HG03064 (cell line): ENCODE results near the gene CPXM2.

Experiments used
- ATAC-seq: cut with Tn5 transposase; IDR thresholded peaks from one replicate; pipeline ENCODE4 v1.9.1; 2021; ENCODE audit warnings: low read depth; ENCODE audit not compliant: unreplicated experiment

CPXM2 gene

GRCh38 chr10:123804716-123805115 lies 86.9 kb downstream of the CPXM2 start:
- no peak for ATAC-seq

GRCh38 chr10:123800821-123801220 lies 90.8 kb downstream of the CPXM2 start:
- no peak for ATAC-seq

GRCh38 chr10:123800289-123800688 lies 91.3 kb downstream of the CPXM2 start:
- ATAC-seq, result no peak

DNA sequence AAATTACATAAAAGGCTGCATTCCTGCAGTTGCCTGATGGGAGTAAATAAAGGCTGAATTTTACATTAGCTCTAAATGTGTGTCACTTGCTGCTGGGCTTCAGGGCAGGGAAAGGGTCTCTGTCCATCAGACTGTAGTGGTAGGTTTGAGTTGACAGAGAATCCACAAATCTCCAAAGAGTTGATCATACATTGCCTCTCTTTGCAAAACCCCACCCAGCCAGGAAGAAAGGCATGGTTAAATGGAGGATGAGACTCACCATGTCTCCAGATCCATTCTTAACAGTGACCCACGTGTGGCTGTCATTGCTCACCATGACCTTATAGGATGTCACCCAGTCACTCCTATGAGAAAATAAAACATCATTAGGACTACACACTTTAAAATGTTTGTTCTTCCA lies 92.8 kb downstream of the CPXM2 start:
- no peak for ATAC-seq

DNA sequence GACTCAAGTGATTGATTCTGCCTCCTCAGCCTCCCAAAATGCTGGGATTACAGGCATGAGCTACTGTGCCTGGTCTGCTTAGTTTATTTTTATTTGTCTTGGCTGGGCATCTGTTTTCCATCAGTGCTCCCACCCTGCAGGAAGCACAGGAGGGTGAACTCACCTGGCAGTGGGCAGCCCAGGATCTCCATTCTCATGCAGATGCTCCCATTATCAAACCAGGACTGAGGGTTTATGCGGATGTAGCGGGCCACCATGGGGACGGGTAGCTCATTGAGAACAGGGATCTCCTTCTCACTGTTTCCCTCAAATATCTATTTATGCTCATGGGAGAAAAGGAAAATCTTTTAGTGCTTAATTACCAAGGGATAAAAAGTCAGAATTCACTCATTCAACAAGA lies 93.8 kb downstream of the CPXM2 start:
- ATAC-seq, result no peak

- ATAC-seq, result no peak
Observed at GRCh38 chr10:123796736-123797135, 94.9 kb downstream of the CPXM2 start.

- no peak for ATAC-seq
Observed at GRCh38 chr10:123795846-123796590, 95.6 kb downstream of the CPXM2 start.

- no peak for ATAC-seq
Observed at GRCh38 chr10:123795196-123795780, 96.3 kb downstream of the CPXM2 start.

- ATAC-seq, result no peak
Observed at GRCh38 chr10:123792248-123792978, 99.2 kb downstream of the CPXM2 start.

GRCh38 chr10:123790132-123790885 lies 101.3 kb downstream of the CPXM2 start:
- no peak for ATAC-seq

DNA sequence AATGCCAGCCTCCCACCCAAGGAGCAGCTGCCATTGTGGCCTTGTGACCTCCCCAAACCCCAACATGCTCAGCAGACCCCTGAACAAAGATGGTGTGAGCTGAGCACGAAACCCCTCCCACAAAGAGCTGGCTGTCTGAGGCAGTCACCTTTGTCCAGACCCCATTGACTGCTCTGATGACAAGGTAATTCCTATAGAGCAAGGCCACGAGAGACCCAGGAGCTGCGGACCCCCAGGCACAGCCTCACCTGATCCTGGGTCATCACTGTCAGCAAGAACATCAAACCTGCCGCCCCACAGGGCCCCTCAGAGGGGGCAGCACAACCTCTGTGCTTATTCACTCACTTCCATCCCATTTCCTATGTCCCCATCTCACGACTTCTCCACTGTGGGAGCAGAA lies 102.6 kb downstream of the CPXM2 start:
- ATAC-seq, result no peak

GRCh38 chr10:123787566-123787965 lies 104.0 kb downstream of the CPXM2 start:
- no peak for ATAC-seq

- no peak for ATAC-seq
Observed at GRCh38 chr10:123786896-123787295, 104.7 kb downstream of the CPXM2 start.

GRCh38 chr10:123786306-123786705 lies 105.3 kb downstream of the CPXM2 start:
- no peak for ATAC-seq

GRCh38 chr10:123784646-123785045 lies 107.0 kb downstream of the CPXM2 start:
- no peak for ATAC-seq

- no peak for ATAC-seq
Observed at GRCh38 chr10:123784216-123784615, 107.4 kb downstream of the CPXM2 start.

- ATAC-seq, result no peak
Observed at GRCh38 chr10:123783296-123783695, 108.3 kb downstream of the CPXM2 start.

GRCh38 chr10:123782549-123782948 lies 109.1 kb downstream of the CPXM2 start:
- ATAC-seq, result no peak

GRCh38 chr10:123781956-123782500 lies 109.6 kb downstream of the CPXM2 start:
- no peak for ATAC-seq

DNA sequence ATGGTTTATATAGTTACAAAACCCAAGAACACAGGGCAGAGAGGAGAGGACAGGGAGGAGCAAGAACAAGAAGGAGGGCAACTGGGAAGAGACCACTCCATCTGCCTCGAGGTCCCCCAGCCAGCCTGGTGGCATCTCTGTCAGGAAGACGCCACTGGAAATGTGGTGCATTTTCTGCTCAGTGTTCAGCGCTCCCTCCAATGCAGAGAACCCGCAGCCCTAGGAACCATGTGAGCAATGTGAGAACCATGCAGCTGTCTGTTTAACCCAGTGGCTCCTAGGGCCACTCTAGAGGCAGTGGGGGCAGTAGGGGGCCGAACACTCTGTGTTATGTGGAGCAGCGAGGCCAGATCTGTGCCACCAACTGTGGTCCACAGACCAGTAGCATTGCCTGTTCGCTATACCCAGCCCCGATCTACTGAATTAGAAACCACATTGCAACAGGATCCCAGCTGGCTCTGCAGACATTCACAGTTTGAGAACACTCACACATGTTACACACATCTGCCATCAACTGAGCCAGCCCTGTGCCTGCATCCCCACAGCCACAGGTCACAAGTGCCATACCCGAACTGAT lies 110.2 kb downstream of the CPXM2 start:
- ATAC-seq, result no peak
